HepG2 (cell line): ENCODE results near the gene FAM161A.

Experiments
- HNRNPH1 ChIP-seq: fragments of 200-400 bp; formaldehyde crosslinking; optimal IDR thresholded peaks from 2 replicates; pipeline ENCODE3; 2017; ENCODE audit warnings: mild to moderate bottlenecking, low read depth, low read length
- NR2C2 ChIP-seq: sonication (generic); formaldehyde crosslinking; IDR thresholded peaks from 2 replicates; pipeline ENCODE4 v1.4.0; 2020; ENCODE audit warnings: missing genetic modification reagents, mild to moderate bottlenecking, moderate library complexity, borderline replicate concordance
- ZNF24 ChIP-seq: fragments of 450-650 bp; IDR thresholded peaks from 2 replicates; pipeline ENCODE4 v1.6.1; 2017; ENCODE audit warnings: antibody characterized with exemption, mild to moderate bottlenecking

DNA sequence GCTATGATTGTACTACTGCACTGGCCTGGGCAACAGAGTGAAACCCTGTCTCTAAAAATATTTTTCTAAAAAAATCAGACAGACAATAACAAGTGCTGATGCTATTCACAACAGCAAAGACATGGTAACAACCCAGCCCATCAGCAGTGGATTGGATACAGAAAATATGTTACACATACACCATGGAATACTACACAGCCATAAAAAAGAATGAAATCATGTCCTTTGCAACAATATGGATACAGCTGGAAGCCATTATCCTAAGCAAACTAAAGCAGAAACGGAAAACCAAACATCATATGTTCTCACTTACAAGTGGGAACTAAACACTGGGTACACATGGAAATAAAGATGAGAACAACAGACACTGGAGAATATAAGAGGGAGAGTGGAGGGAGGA is 19.9 kb downstream of the FAM161A start:
- no peak for TF ChIP-seq HNRNPH1
- no peak for TF ChIP-seq ZNF24
- no peak for TF ChIP-seq NR2C2 (CRISPR knock-in tag)
